HepG2 (cell line): ENCODE results near the gene FHIT. TPM values are rescaled to one million over a fixed set of nuclear protein-coding genes. Genes with fewer than 3 reads are reported as not detected.

ENCODE experiments used
- ATAC-seq: fragments of 200-7000 bp; cut with Tn5 transposase; 3 replicates; pipeline ENCODE4 v1.9.1; 2020; ENCODE audit warnings: mild to moderate bottlenecking, moderate library complexity
- BruUV-seq: library from RNA; stranded (reverse); fragments of 400-500 nt; replicated peaks from 2 replicates; lab custom pipeline; 2021; lab: Mats Ljungman, UMichigan
- CTCF ChIA-PET: fragments of 300-600 bp; formaldehyde crosslinking; extraction: SDS; loops from one replicate; lab custom pipeline; 2021; ENCODE audit warnings: low total read pairs, inconsistent platforms, low intra/inter-chr PET ratio; lab: Yijun Ruan, JAX
- POLR2A ChIA-PET: fragments of 350-600 bp; sonication (Branson Sonifier 250); formaldehyde crosslinking; loops from one replicate; lab custom pipeline; 2020; ENCODE audit warnings: antibody characterized with exemption, inconsistent platforms; lab: Yijun Ruan, JAX
- DNase-seq: peaks from one replicate; pipeline ENCODE4 v3.0.0-alpha.2; 2015; ENCODE audit warnings: low spot score
- FAIRE-seq: peaks from 3 replicates; lab custom pipeline; 2011; peaks lifted over from hg19 to GRCh38; lab: Jason Lieb, UNC
- H2AFZ ChIP-seq: one replicate; pipeline ENCODE4 v1.6.1; 2011; ENCODE audit warnings: low read length, inconsistent platforms
- H3K27ac ChIP-seq: fragments of 300-600 bp; 3 replicates; pipeline ENCODE4 v1.8.0; 2011; ENCODE audit warnings: mixed run types, mild to moderate bottlenecking, mixed read lengths, low read length, inconsistent platforms; ENCODE audit not compliant: insufficient read depth; ENCODE audit errors: extremely low read length
- H3K27me3 ChIP-seq, 2 experiments: fragments of 200-600 bp in 1 of 2; 2 replicates in 1 of 2; 3 replicates in 1 of 2; pipeline versions ENCODE4 v1.6.0 to v1.8.0; 2011; ENCODE audit warnings: low read length in 2 of 2, mild to moderate bottlenecking in 2 of 2, moderate library complexity in 2 of 2, inconsistent platforms in 1 of 2; ENCODE audit not compliant: insufficient read depth in 2 of 2, control insufficient read depth in 1 of 2
- H3K36me3 ChIP-seq, 2 experiments: fragments of 200-600 bp in 1 of 2; replicated peaks in 1 of 2; 2 replicates in 1 of 2; 3 replicates in 1 of 2; pipeline versions ENCODE4 v1.5.1 to v1.8.0; 2011; ENCODE audit warnings: low read length in 2 of 2, inconsistent platforms in 1 of 2; ENCODE audit not compliant: insufficient read depth in 2 of 2, control insufficient read depth in 1 of 2
- H3K4me1 ChIP-seq: 2 replicates; pipeline ENCODE4 v1.5.1; 2012; ENCODE audit warnings: low read length, inconsistent platforms; ENCODE audit not compliant: insufficient read depth
- H3K4me2 ChIP-seq: 2 replicates; pipeline ENCODE4 v1.6.0; 2011; ENCODE audit warnings: low read depth, low read length, inconsistent platforms
- H3K4me3 ChIP-seq, 3 experiments: fragments of 200-600 bp in 1 of 3; sonication (generic), shearing (Covaris generic) in 1 of 3; replicated peaks in 1 of 3; 2 replicates each; pipeline ENCODE4 v1.5.1; 2011 to 2016; ENCODE audit warnings: low read length in 3 of 3, inconsistent platforms in 2 of 3, low read depth in 2 of 3, mild to moderate bottlenecking in 2 of 3, control low read depth in 1 of 3, mixed read lengths in 1 of 3; ENCODE audit not compliant: insufficient read depth in 1 of 3
- H3K79me2 ChIP-seq: one replicate; pipeline ENCODE4 v1.6.1; 2011; ENCODE audit warnings: low read length, inconsistent platforms; ENCODE audit not compliant: insufficient read depth
- H3K9ac ChIP-seq: 2 replicates; pipeline ENCODE4 v1.6.0; 2011; ENCODE audit warnings: mild to moderate bottlenecking, low read depth, low read length, inconsistent platforms; ENCODE audit not compliant: insufficient read depth
- H3K9me3 ChIP-seq: 2 replicates; pipeline ENCODE4 v1.5.1; 2012; ENCODE audit warnings: mild to moderate bottlenecking, low read length
- H4K20me1 ChIP-seq: 2 replicates; pipeline ENCODE4 v1.6.0; 2011; ENCODE audit warnings: inconsistent platforms, mild to moderate bottlenecking, low read length, moderate library complexity; ENCODE audit not compliant: insufficient read depth
- CREB1 ChIP-seq, 2 experiments: fragments of 450-650 bp in 1 of 2; IDR thresholded peaks; 2 replicates each; pipeline ENCODE4 v1.6.1; 2016 to 2017; ENCODE audit warnings: control low read depth in 1 of 2, mild to moderate bottlenecking in 1 of 2, missing compliant biosample characterization in 1 of 2, missing genetic modification characterization in 1 of 2
- GFI1 ChIP-seq: sonication (generic); formaldehyde crosslinking; IDR thresholded peaks from 2 replicates; pipeline ENCODE4 v1.5.0; 2020; ENCODE audit warnings: missing genetic modification reagents, mild to moderate bottlenecking, borderline replicate concordance
- HOXA3 ChIP-seq: sonication (generic); formaldehyde crosslinking; IDR thresholded peaks from 2 replicates; pipeline ENCODE4 v1.5.0; 2020; ENCODE audit warnings: missing genetic modification reagents
- RARG ChIP-seq: sonication (generic); formaldehyde crosslinking; IDR thresholded peaks from 2 replicates; pipeline ENCODE4 v1.4.0; 2020; ENCODE audit warnings: low read depth, mild to moderate bottlenecking, missing genetic modification reagents
- SRY ChIP-seq: sonication (generic); formaldehyde crosslinking; IDR thresholded peaks from 2 replicates; pipeline ENCODE4 v1.8.0; 2022; ENCODE audit warnings: mild to moderate bottlenecking, missing genetic modification reagents
- TGIF2 ChIP-seq: IDR thresholded peaks from 2 replicates; pipeline ENCODE4 v1.6.1; 2016; ENCODE audit warnings: control low read depth, missing compliant biosample characterization
- TOE1 ChIP-seq: sonication (generic); formaldehyde crosslinking; IDR thresholded peaks from 2 replicates; pipeline ENCODE4 v1.4.0; 2020; ENCODE audit warnings: mild to moderate bottlenecking, missing genetic modification reagents
- ZMYM4 ChIP-seq: sonication (generic); formaldehyde crosslinking; IDR thresholded peaks from 2 replicates; pipeline ENCODE4 v1.8.1; 2023; ENCODE audit warnings: mild to moderate bottlenecking, missing genetic modification reagents
- ZNF775 ChIP-seq: sonication (generic); formaldehyde crosslinking; IDR thresholded peaks from 2 replicates; pipeline ENCODE4 v1.4.0; 2020; ENCODE audit warnings: missing genetic modification reagents, mild to moderate bottlenecking, moderate library complexity, borderline replicate concordance
- WGBS: methylation state at CpG from one replicate; pipeline ENCODE4 v1.1.6; 2017; ENCODE audit warnings: low lambda C conversion rate; 5-methylcytosine and 5-hydroxymethylcytosine counted together
- in situ Hi-C: cut with HindIII; loops from 2 replicates; pipeline ENCODE4 v1.10.0; 2017; ENCODE audit warnings: low pct_unique_long_range_greater_than_20kb; ENCODE audit not compliant: extremely low pct_ligation_motif_present
- intact Hi-C: fragments of 100-400 bp; cut with micrococcal nuclease; formaldehyde crosslinking; loops from one replicate; pipeline ENCODE4 v1.10.0; 2022; ENCODE audit not compliant: unreplicated experiment
- polyA plus RNA-seq, 8 experiments: library from polyadenylated mRNA; depleted of rRNA in 3 of 8; stranded (reverse) in 7 of 8; unstranded in 1 of 8; fragments of >200 nt; fragmentation: Illumina TruSeq in 4 of 8; extraction: Trizol in 4 of 8; gene quantifications; 2 replicates each; pipeline versions ENCODE4 v1.2.1 to v1.2.3, GENCODE V29; 2011 to 2016; ENCODE audit warnings: low read depth in 4 of 8, missing spikeins in 1 of 8, mixed read lengths in 1 of 8; ENCODE audit not compliant: insufficient read depth in 1 of 8
- total RNA-seq, 5 experiments: library from RNA; depleted of rRNA; stranded (reverse); fragments of >200 nt; fragmentation: Illumina TruSeq; extraction: Trizol; gene quantifications; 2 replicates each; pipeline ENCODE4 v1.2.3, GENCODE V29; 2016; ENCODE audit warnings: low read depth in 1 of 5
- TF ChIP-seq, protein P1 (sequence below): sonication (generic); formaldehyde crosslinking; IDR thresholded peaks from 2 replicates; pipeline ENCODE4 v1.4.0; 2020; ENCODE audit warnings: missing genetic modification reagents, borderline replicate concordance
- TF ChIP-seq, protein P2 (sequence below): sonication (generic); formaldehyde crosslinking; conservative IDR thresholded peaks from 2 replicates; pipeline ENCODE4 v1.8.0; 2022; ENCODE audit warnings: missing genetic modification reagents
- TF ChIP-seq, protein P3 (sequence below): sonication (generic); formaldehyde crosslinking; IDR thresholded peaks from 2 replicates; pipeline ENCODE4 v1.4.0; 2020; ENCODE audit warnings: missing genetic modification reagents, borderline replicate concordance

Gene FHIT
- total and polyA plus RNA-seq, 2 of the 13 experiments (the other 11 are each of a cell fraction or from before 2014, with no cell fraction given) = 4.0 to 4.6 TPM

DNA sequence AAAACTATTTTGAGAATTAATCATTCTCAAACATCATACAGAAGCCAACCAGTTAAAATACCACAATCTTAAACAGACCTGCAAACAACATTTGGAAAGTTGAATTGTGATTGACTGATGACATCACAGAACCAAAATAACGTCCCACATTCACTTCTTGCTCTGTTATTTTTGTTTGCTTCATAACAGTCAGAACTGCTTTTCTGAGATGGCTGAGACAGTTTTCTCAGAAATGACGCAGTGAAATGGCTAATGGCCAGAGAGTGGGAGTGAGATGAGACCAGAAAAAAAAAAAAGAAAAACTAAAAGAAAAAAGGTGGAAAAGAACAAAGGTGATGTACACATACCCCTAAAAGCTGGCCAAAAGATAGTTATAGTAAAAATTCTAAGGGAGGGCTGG is 1061.2 kb downstream of the FHIT start:
- no peaks in the 10 kb centered on the region for H3K27me3 ChIP-seq
- no peak overlapping the region for H3K4me3 ChIP-seq
- no peak for DNase-seq
- intact Hi-C loops = no loop called here
- H2AFZ ChIP-seq = no peak overlapping the region
- TF ChIP-seq CREB1 (IDR thresholded peaks at IDR 0.05) (peak; percentile 71), CREB1 (CRISPR knock-in tag; IDR thresholded peaks at IDR 0.05) (no peak), RARG (CRISPR knock-in tag) (no peak)
- TF ChIP-seq, all 625 proteins: peak for 1
- 5% methylated on average over 2 of the region's 2 CpGs for WGBS
- no peak overlapping the region for H3K27ac ChIP-seq
- H4K20me1 ChIP-seq = no peaks in the 10 kb centered on the region
- no peak for ATAC-seq
- no peaks in the 10 kb centered on the region for H3K79me2 ChIP-seq
- H3K4me1 ChIP-seq = no peaks in the 10 kb centered on the region
- H3K36me3 ChIP-seq = no peaks in the 10 kb centered on the region
- ChIA-PET POLR2A (no interaction called here), CTCF (no interaction called here)
- no TSS peak for BruUV-seq
- no peaks in the 10 kb centered on the region for H3K9me3 ChIP-seq
- no peak for FAIRE-seq
- in situ Hi-C loops = no loop called here
- no peak overlapping the region for H3K4me2 ChIP-seq
- no peak overlapping the region for H3K9ac ChIP-seq

DNA sequence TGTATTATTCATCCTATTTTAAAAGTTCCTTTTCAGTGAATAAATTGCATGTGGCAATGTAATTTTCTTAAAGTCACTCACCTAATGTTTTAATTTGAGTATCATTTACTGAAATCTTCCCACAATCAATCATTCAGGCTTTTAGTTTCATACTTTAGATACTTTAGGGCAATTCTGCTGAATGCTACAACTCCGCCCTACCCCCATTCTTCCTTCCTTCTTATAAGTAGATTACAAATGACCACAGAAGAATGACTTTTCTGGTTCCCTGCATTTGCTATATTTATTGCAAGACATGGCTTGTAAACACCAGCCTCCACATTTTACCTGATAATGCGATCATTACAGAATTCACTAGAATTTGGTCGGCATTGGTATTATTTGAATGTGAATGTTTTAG is 1061.9 kb downstream of the FHIT start:
- no peaks in the 10 kb centered on the region for H3K27me3 ChIP-seq
- no peak overlapping the region for H3K4me3 ChIP-seq
- ATAC-seq (no peak), DNase-seq (no peak), FAIRE-seq (no peak)
- 56% methylated on average over 3 of the region's 3 CpGs for WGBS
- H3K4me1 ChIP-seq = no peaks in the 10 kb centered on the region
- CTCF ChIA-PET = no interaction called here
- POLR2A ChIA-PET = no interaction called here
- no peak overlapping the region for H3K27ac ChIP-seq
- no peak overlapping the region for H3K4me2 ChIP-seq
- H2AFZ ChIP-seq = no peak overlapping the region
- no peaks in the 10 kb centered on the region for H3K9me3 ChIP-seq
- BruUV-seq = no TSS peak
- H4K20me1 ChIP-seq = no peaks in the 10 kb centered on the region
- H3K79me2 ChIP-seq = no peaks in the 10 kb centered on the region
- H3K9ac ChIP-seq = no peak overlapping the region
- in situ Hi-C loops (no loop called here), intact Hi-C loops (no loop called here)
- H3K36me3 ChIP-seq = no peaks in the 10 kb centered on the region
- TF ChIP-seq TGIF2 (CRISPR knock-in tag) (no peak), SRY (CRISPR knock-in tag) (no peak), TOE1 (CRISPR knock-in tag) (no peak), GFI1 (no peak), ZMYM4 (no peak), HOXA3 (CRISPR knock-in tag) (no peak), ZNF775 (CRISPR knock-in tag) (no peak)
- TF ChIP-seq, protein P1, sequence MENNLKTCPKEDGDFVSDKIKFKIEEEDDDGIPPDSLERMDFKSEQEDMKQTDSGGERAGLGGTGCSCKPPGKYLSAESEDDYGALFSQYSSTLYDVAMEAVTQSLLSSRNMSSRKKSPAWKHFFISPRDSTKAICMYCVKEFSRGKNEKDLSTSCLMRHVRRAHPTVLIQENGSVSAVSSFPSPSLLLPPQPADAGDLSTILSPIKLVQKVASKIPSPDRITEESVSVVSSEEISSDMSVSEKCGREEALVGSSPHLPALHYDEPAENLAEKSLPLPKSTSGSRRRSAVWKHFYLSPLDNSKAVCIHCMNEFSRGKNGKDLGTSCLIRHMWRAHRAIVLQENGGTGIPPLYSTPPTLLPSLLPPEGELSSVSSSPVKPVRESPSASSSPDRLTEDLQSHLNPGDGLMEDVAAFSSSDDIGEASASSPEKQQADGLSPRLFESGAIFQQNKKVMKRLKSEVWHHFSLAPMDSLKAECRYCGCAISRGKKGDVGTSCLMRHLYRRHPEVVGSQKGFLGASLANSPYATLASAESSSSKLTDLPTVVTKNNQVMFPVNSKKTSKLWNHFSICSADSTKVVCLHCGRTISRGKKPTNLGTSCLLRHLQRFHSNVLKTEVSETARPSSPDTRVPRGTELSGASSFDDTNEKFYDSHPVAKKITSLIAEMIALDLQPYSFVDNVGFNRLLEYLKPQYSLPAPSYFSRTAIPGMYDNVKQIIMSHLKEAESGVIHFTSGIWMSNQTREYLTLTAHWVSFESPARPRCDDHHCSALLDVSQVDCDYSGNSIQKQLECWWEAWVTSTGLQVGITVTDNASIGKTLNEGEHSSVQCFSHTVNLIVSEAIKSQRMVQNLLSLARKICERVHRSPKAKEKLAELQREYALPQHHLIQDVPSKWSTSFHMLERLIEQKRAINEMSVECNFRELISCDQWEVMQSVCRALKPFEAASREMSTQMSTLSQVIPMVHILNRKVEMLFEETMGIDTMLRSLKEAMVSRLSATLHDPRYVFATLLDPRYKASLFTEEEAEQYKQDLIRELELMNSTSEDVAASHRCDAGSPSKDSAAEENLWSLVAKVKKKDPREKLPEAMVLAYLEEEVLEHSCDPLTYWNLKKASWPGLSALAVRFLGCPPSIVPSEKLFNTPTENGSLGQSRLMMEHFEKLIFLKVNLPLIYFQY (CRISPR knock-in tag) = no peak
- TF ChIP-seq, protein P2, sequence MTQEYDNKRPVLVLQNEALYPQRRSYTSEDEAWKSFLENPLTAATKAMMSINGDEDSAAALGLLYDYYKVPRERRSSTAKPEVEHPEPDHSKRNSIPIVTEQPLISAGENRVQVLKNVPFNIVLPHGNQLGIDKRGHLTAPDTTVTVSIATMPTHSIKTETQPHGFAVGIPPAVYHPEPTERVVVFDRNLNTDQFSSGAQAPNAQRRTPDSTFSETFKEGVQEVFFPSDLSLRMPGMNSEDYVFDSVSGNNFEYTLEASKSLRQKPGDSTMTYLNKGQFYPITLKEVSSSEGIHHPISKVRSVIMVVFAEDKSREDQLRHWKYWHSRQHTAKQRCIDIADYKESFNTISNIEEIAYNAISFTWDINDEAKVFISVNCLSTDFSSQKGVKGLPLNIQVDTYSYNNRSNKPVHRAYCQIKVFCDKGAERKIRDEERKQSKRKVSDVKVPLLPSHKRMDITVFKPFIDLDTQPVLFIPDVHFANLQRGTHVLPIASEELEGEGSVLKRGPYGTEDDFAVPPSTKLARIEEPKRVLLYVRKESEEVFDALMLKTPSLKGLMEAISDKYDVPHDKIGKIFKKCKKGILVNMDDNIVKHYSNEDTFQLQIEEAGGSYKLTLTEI (CRISPR knock-in tag) = no peak
- TF ChIP-seq, protein P3, sequence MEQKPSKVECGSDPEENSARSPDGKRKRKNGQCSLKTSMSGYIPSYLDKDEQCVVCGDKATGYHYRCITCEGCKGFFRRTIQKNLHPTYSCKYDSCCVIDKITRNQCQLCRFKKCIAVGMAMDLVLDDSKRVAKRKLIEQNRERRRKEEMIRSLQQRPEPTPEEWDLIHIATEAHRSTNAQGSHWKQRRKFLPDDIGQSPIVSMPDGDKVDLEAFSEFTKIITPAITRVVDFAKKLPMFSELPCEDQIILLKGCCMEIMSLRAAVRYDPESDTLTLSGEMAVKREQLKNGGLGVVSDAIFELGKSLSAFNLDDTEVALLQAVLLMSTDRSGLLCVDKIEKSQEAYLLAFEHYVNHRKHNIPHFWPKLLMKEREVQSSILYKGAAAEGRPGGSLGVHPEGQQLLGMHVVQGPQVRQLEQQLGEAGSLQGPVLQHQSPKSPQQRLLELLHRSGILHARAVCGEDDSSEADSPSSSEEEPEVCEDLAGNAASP (CRISPR knock-in tag) = no peak
